WTC11 (cell line): ENCODE data around the gene KLHL18. TPM values are rescaled to one million over a fixed set of nuclear protein-coding genes. Genes with fewer than 3 reads are reported as not detected.

Source experiments
- ATAC-seq: fragments of 200-7000 bp; cut with Tn5 transposase; 2 replicates; pipeline ENCODE4 v1.10.0; 2021; ENCODE audit warnings: mild to moderate bottlenecking, moderate library complexity
- CTCF ChIA-PET: fragments of 300-600 bp; sonication (Branson Sonifier 250); formaldehyde crosslinking; loops from one replicate; lab custom pipeline; 2021; ENCODE audit warnings: antibody characterized with exemption; lab: Charles Lee
- POLR2A ChIA-PET: fragments of 350-600 bp; sonication (Branson Sonifier 250); formaldehyde crosslinking; loops from one replicate; lab custom pipeline; 2021; ENCODE audit warnings: antibody characterized with exemption; lab: Charles Lee
- DNase-seq: peaks from one replicate; pipeline ENCODE4 v3.0.0; 2021; ENCODE audit warnings: low spot score
- H3K27ac Mint-ChIP-seq: 2 replicates; pipeline ENCODE4 v1.8.0; 2021; ENCODE audit warnings: mixed read lengths
- H3K27me3 Mint-ChIP-seq: 2 replicates; pipeline ENCODE4 v1.8.0; 2021; ENCODE audit warnings: low read depth, mild to moderate bottlenecking, moderate library complexity, mixed read lengths
- H3K36me3 Mint-ChIP-seq: 2 replicates; pipeline ENCODE4 v1.8.0; 2021; ENCODE audit warnings: mixed read lengths
- H3K4me1 Mint-ChIP-seq: 2 replicates; pipeline ENCODE4 v1.8.0; 2022; ENCODE audit warnings: mixed read lengths
- H3K4me3 Mint-ChIP-seq: 2 replicates; pipeline ENCODE4 v1.8.0; 2021; ENCODE audit warnings: mild to moderate bottlenecking, moderate library complexity, mixed read lengths
- H3K9me3 Mint-ChIP-seq: 2 replicates; pipeline ENCODE4 v1.8.0; 2021; ENCODE audit warnings: mixed read lengths
- E2F4 ChIP-seq: sonication (generic); formaldehyde crosslinking; IDR thresholded peaks from 2 replicates; pipeline ENCODE4 v1.8.1; 2022; ENCODE audit warnings: low read depth, mild to moderate bottlenecking, moderate library complexity, missing genetic modification reagents, borderline replicate concordance
- ETV6 ChIP-seq: sonication (generic); formaldehyde crosslinking; IDR thresholded peaks from 2 replicates; pipeline ENCODE4 v1.8.1; 2022; ENCODE audit warnings: mild to moderate bottlenecking, missing genetic modification reagents
- FOXK1 ChIP-seq: sonication (generic); formaldehyde crosslinking; IDR thresholded peaks from 2 replicates; pipeline ENCODE4 v1.8.0; 2022; ENCODE audit warnings: mild to moderate bottlenecking, moderate library complexity, missing genetic modification reagents
- KAT7 ChIP-seq: sonication (generic); formaldehyde crosslinking; IDR thresholded peaks from 2 replicates; pipeline ENCODE4 v1.8.1; 2023; ENCODE audit warnings: missing genetic modification reagents, mild to moderate bottlenecking, borderline replicate concordance
- MXD4 ChIP-seq: fragments of 250-450 bp; sonication (Bioruptor Pico); IDR thresholded peaks from 2 replicates; pipeline ENCODE4 v1.8.0; 2021; ENCODE audit warnings: mild to moderate bottlenecking, moderate library complexity, borderline replicate concordance
- PRRX2 ChIP-seq: fragments of 250-450 bp; sonication (Bioruptor Pico); IDR thresholded peaks from 2 replicates; pipeline ENCODE4 v1.8.0; 2021; ENCODE audit warnings: mild to moderate bottlenecking
- RORB ChIP-seq: fragments of 250-450 bp; sonication (Bioruptor Pico); IDR thresholded peaks from 2 replicates; pipeline ENCODE4 v1.9.0; 2021; ENCODE audit warnings: mild to moderate bottlenecking
- ZBTB21 ChIP-seq: sonication (generic); formaldehyde crosslinking; IDR thresholded peaks from 2 replicates; pipeline ENCODE4 v1.8.1; 2023; ENCODE audit warnings: mild to moderate bottlenecking, missing genetic modification reagents, borderline replicate concordance
- ZMAT4 ChIP-seq: fragments of 250-450 bp; sonication (Bioruptor Pico); IDR thresholded peaks from 2 replicates; pipeline ENCODE4 v1.9.0; 2021; ENCODE audit warnings: mild to moderate bottlenecking
- ZNF232 ChIP-seq: sonication (generic); formaldehyde crosslinking; IDR thresholded peaks from 2 replicates; pipeline ENCODE4 v1.8.0; 2022; ENCODE audit warnings: mild to moderate bottlenecking, missing genetic modification reagents
- ZNF263 ChIP-seq: sonication (generic); formaldehyde crosslinking; IDR thresholded peaks from 2 replicates; pipeline ENCODE4 v1.8.1; 2022; ENCODE audit warnings: low read depth, mild to moderate bottlenecking, moderate library complexity, missing genetic modification reagents
- ZNF396 ChIP-seq: fragments of 250-450 bp; sonication (Bioruptor Pico); IDR thresholded peaks from 2 replicates; pipeline ENCODE4 v1.8.0; 2021; ENCODE audit warnings: mild to moderate bottlenecking, moderate library complexity, borderline replicate concordance
- ZNF423 ChIP-seq: fragments of 250-450 bp; sonication (Bioruptor Pico); IDR thresholded peaks from 2 replicates; pipeline ENCODE4 v2.1.2; 2022; ENCODE audit warnings: mild to moderate bottlenecking, moderate library complexity
- total RNA-seq: library from RNA; stranded (reverse); gene quantifications from 3 replicates; pipeline ENCODE4 v1.2.3, GENCODE V29; 2021
- TF ChIP-seq, protein P1 (sequence below): fragments of 250-450 bp; sonication (Bioruptor Pico); IDR thresholded peaks from 2 replicates; pipeline ENCODE4 v1.9.0; 2021; ENCODE audit warnings: mild to moderate bottlenecking
- TF ChIP-seq, protein P2 (sequence below): sonication (generic); formaldehyde crosslinking; IDR thresholded peaks from 2 replicates; pipeline ENCODE4 v1.8.0; 2022; ENCODE audit warnings: mild to moderate bottlenecking, missing genetic modification reagents
- TF ChIP-seq, protein P3 (sequence below): fragments of 200-600 bp; IDR thresholded peaks from 2 replicates; pipeline ENCODE4 v1.8.0; 2022; ENCODE audit warnings: antibody characterized with exemption
- TF ChIP-seq, protein P4 (sequence below): sonication (generic); formaldehyde crosslinking; IDR thresholded peaks from 2 replicates; pipeline ENCODE4 v1.8.0; 2022; ENCODE audit warnings: mild to moderate bottlenecking, missing genetic modification reagents
- TF ChIP-seq, protein P5 (sequence below): sonication (generic); formaldehyde crosslinking; IDR thresholded peaks from 2 replicates; pipeline ENCODE4 v1.8.0; 2022; ENCODE audit warnings: mild to moderate bottlenecking, missing genetic modification reagents

The KLHL18 gene
- total RNA-seq, 1 experiment from 2014 or later, result 28.4 TPM

DNA sequence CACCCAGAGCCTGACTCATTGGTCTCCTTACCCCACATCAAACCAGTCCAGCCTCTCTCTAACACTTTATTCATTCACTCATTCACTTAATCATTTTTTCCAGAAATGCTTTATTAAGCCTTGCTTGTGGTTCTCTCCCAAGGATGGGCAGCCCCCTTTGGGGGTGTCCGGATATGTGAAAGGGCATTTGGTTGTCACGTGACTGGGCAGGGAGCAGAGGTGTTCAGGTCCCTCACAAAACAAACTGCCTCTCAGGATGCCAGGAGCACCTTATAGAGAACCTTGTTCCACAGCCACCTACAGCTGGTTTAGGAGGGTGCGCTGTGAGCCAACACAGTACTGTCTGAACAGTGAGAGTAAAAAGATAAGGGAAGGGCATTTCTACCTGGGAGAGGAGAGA lies 72.3 kb downstream of the KLHL18 start:
- H3K27me3 Mint-ChIP-seq, result peaks cover under 1% of the 10 kb centered on the region
- CTCF ChIA-PET, result no interaction called here
- peaks cover 25% of the 10 kb centered on the region for H3K9me3 Mint-ChIP-seq
- no peaks in the 10 kb centered on the region for H3K4me1 Mint-ChIP-seq
- peaks cover 24% of the 10 kb centered on the region for H3K36me3 Mint-ChIP-seq
- POLR2A ChIA-PET, result no interaction called here
- H3K27ac Mint-ChIP-seq, result peak overlapping the region; percentile 2
- DNase-seq, result no peak
- no peak for ATAC-seq
- no peak overlapping the region for H3K4me3 Mint-ChIP-seq
- TF ChIP-seq MXD4 (CRISPR knock-in tag) (no peak), ZNF423 (CRISPR knock-in tag) (no peak)
- TF ChIP-seq, protein P1, sequence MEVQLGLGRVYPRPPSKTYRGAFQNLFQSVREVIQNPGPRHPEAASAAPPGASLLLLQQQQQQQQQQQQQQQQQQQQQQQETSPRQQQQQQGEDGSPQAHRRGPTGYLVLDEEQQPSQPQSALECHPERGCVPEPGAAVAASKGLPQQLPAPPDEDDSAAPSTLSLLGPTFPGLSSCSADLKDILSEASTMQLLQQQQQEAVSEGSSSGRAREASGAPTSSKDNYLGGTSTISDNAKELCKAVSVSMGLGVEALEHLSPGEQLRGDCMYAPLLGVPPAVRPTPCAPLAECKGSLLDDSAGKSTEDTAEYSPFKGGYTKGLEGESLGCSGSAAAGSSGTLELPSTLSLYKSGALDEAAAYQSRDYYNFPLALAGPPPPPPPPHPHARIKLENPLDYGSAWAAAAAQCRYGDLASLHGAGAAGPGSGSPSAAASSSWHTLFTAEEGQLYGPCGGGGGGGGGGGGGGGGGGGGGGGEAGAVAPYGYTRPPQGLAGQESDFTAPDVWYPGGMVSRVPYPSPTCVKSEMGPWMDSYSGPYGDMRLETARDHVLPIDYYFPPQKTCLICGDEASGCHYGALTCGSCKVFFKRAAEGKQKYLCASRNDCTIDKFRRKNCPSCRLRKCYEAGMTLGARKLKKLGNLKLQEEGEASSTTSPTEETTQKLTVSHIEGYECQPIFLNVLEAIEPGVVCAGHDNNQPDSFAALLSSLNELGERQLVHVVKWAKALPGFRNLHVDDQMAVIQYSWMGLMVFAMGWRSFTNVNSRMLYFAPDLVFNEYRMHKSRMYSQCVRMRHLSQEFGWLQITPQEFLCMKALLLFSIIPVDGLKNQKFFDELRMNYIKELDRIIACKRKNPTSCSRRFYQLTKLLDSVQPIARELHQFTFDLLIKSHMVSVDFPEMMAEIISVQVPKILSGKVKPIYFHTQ, result no peak

DNA sequence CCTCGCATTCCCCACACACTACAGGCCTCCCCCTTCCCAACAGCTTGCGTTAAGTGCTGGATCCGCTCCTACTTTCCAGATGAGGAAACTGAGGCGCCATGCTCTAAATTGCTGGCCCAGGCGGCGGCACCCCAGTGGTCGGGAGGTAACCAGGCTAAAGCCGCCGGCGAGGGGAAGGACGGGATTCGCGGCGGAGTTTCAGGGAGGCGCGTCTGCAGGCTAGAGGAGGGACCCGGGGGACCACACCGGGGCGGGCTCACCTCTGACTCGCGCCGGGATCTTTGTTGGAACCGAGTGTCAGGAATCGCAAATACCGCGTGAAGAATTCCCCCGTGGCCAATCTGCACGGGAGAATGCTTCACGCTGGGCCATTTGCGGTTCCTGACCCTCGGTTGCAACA lies 73.5 kb downstream of the KLHL18 start:
- no peaks in the 10 kb centered on the region for H3K4me1 Mint-ChIP-seq
- no peak overlapping the region for H3K4me3 Mint-ChIP-seq
- ATAC-seq, result no peak
- peaks cover 31% of the 10 kb centered on the region for H3K9me3 Mint-ChIP-seq
- H3K27ac Mint-ChIP-seq, result no peak overlapping the region
- CTCF ChIA-PET, result no interaction called here
- DNase-seq, result no peak
- POLR2A ChIA-PET, result no interaction called here
- H3K27me3 Mint-ChIP-seq, result peaks cover 4% of the 10 kb centered on the region
- peaks cover 30% of the 10 kb centered on the region for H3K36me3 Mint-ChIP-seq
- no peak for TF ChIP-seq KAT7
- TF ChIP-seq, protein P2, sequence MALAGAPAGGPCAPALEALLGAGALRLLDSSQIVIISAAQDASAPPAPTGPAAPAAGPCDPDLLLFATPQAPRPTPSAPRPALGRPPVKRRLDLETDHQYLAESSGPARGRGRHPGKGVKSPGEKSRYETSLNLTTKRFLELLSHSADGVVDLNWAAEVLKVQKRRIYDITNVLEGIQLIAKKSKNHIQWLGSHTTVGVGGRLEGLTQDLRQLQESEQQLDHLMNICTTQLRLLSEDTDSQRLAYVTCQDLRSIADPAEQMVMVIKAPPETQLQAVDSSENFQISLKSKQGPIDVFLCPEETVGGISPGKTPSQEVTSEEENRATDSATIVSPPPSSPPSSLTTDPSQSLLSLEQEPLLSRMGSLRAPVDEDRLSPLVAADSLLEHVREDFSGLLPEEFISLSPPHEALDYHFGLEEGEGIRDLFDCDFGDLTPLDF (CRISPR knock-in tag), result no peak
- no peak for TF ChIP-seq ZNF232 (CRISPR knock-in tag)
- TF ChIP-seq PRRX2, result no peak
- TF ChIP-seq ZNF263 (CRISPR knock-in tag), result no peak
- TF ChIP-seq ZBTB21 (CRISPR knock-in tag), result no peak
- TF ChIP-seq FOXK1 (CRISPR knock-in tag), result no peak
- TF ChIP-seq ZNF396 (CRISPR knock-in tag), result no peak
- no peak for TF ChIP-seq ZMAT4
- TF ChIP-seq, protein P3, sequence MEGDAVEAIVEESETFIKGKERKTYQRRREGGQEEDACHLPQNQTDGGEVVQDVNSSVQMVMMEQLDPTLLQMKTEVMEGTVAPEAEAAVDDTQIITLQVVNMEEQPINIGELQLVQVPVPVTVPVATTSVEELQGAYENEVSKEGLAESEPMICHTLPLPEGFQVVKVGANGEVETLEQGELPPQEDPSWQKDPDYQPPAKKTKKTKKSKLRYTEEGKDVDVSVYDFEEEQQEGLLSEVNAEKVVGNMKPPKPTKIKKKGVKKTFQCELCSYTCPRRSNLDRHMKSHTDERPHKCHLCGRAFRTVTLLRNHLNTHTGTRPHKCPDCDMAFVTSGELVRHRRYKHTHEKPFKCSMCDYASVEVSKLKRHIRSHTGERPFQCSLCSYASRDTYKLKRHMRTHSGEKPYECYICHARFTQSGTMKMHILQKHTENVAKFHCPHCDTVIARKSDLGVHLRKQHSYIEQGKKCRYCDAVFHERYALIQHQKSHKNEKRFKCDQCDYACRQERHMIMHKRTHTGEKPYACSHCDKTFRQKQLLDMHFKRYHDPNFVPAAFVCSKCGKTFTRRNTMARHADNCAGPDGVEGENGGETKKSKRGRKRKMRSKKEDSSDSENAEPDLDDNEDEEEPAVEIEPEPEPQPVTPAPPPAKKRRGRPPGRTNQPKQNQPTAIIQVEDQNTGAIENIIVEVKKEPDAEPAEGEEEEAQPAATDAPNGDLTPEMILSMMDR, result no peak
- TF ChIP-seq ETV6 (CRISPR knock-in tag), result no peak
- TF ChIP-seq, protein P4, sequence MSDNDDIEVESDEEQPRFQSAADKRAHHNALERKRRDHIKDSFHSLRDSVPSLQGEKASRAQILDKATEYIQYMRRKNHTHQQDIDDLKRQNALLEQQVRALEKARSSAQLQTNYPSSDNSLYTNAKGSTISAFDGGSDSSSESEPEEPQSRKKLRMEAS, result no peak

DNA sequence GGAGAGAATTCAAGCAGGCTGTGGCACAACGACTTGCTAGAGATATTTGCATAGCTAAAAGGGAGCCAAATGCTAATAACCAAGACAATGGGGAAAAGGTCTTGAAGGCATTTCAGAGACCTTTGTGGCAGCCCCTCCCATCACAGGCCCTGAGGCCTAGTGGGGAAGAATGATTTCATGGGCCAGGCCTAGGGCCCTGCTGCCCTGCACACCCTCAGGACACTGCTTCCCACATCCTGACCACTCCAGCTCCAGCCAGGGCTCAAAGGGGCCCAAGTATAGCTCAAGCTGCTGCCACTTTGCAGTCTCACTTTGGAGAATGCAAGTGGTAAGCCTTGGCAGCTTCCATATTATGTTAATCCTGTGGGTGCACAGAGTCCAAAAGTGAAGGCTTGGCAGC lies 76.6 kb downstream of the KLHL18 start:
- CTCF ChIA-PET, result interaction anchor here (1.0 to 1.4 kb wide), 2 partner anchors 12 to 383 kb away, joined by 7 to 8 read pairs; partner anchors contain the start of gene CCDC12
- no peak; the same call in 1 of the 2 replicates for ATAC-seq

More for the DNA sequence above, 76.6 kb downstream of the KLHL18 start:
- Mint-ChIP-seq H3K27ac (no peak overlapping the region), H3K4me1 (no peaks in the 10 kb centered on the region), H3K36me3 (peaks cover 30% of the 10 kb centered on the region), H3K27me3 (peaks cover 4% of the 10 kb centered on the region), H3K9me3 (peaks cover 31% of the 10 kb centered on the region), H3K4me3 (no peak overlapping the region)
- DNase-seq, result no peak
- POLR2A ChIA-PET, result no interaction called here
- TF ChIP-seq, protein P3, result no peak
- no peak for TF ChIP-seq ZNF232 (CRISPR knock-in tag)
- no peak for TF ChIP-seq E2F4 (CRISPR knock-in tag)
- TF ChIP-seq RORB (CRISPR knock-in tag), result no peak
- TF ChIP-seq, protein P5, sequence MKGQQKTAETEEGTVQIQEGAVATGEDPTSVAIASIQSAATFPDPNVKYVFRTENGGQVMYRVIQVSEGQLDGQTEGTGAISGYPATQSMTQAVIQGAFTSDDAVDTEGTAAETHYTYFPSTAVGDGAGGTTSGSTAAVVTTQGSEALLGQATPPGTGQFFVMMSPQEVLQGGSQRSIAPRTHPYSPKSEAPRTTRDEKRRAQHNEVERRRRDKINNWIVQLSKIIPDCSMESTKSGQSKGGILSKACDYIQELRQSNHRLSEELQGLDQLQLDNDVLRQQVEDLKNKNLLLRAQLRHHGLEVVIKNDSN (CRISPR knock-in tag), result no peak
